ENCODE results near the gene MYO9B.

DNA sequence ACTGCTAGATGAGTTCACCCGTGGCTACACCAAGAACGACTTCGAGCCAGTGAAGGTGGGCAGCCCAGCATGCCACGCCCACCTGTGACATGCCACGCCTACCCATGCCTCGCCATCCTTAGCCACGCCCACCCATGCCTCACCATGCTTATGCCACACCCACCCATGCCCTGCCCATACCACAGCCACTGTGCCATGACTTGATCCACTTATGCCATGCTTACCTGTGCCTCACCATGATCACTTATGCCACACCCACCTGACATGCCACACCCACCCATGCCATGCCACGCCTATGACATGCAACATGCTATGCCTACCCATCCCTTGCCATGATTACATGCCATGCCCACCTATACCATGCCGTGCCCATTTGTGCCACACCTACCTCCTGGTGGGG lies 126.7 kb downstream of the MYO9B start:
- TF ChIP-seq POLR2A (IDR thresholded peaks at IDR 0.05): no peak
- TF ChIP-seq, protein P1, sequence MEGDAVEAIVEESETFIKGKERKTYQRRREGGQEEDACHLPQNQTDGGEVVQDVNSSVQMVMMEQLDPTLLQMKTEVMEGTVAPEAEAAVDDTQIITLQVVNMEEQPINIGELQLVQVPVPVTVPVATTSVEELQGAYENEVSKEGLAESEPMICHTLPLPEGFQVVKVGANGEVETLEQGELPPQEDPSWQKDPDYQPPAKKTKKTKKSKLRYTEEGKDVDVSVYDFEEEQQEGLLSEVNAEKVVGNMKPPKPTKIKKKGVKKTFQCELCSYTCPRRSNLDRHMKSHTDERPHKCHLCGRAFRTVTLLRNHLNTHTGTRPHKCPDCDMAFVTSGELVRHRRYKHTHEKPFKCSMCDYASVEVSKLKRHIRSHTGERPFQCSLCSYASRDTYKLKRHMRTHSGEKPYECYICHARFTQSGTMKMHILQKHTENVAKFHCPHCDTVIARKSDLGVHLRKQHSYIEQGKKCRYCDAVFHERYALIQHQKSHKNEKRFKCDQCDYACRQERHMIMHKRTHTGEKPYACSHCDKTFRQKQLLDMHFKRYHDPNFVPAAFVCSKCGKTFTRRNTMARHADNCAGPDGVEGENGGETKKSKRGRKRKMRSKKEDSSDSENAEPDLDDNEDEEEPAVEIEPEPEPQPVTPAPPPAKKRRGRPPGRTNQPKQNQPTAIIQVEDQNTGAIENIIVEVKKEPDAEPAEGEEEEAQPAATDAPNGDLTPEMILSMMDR (IDR thresholded peaks at IDR 0.05): no peak

Data from sigmoid colon (tissue), 3 donors.